ENCODE results near the gene SH3PXD2A. TPM values are rescaled to one million over a fixed set of nuclear protein-coding genes. Genes with fewer than 3 reads are reported as not detected.
A peak's percentile ranks its signal among the peaks of the same experiment; 100 is the strongest.
"Not testable (repeated sequence)": the region's sequence is repeated elsewhere in the genome, so short reads cannot be mapped to it uniquely, and the experiment has no call there.

SH3PXD2A gene
- total RNA-seq, 2 experiments from 2014 or later: 12.4 to 14.5 TPM

- ATAC-seq (no peak), DNase-seq (no peak)
- Mint-ChIP-seq H3K36me3 (no peaks in the 10 kb centered on the region), H3K27me3 (peaks cover 67% of the 10 kb centered on the region), H3K27ac (no peak overlapping the region), H3K4me3 (peak overlapping the region; percentile 64), H3K9me3 (ENCODE audit: low read depth) (no peaks in the 10 kb centered on the region), H3K4me1 (peaks cover 9% of the 10 kb centered on the region)
- CTCF ChIA-PET: interaction anchor here (1.0 to 8.9 kb wide), 8 partner anchors 14 to 141 kb away, joined by 3 to 144 read pairs (median 4); no protein-coding TSS in a partner anchor
Measured at GRCh38 chr10:103853428-103854264, 1.7 kb downstream of the SH3PXD2A start.

- CTCF ChIA-PET: interaction anchor here (1.1 to 8.9 kb wide), 6 partner anchors 10 to 140 kb away, joined by 3 to 144 read pairs (median 4); no protein-coding TSS in a partner anchor
Measured at GRCh38 chr10:103852856-103853255, 2.5 kb downstream of the SH3PXD2A start.

GRCh38 chr10:103852189-103852711, 3.1 kb downstream of the SH3PXD2A start:
- peaks cover 64% of the 10 kb centered on the region for H3K27me3 Mint-ChIP-seq
- H3K4me1 Mint-ChIP-seq: peaks cover 9% of the 10 kb centered on the region

More at GRCh38 chr10:103852856-103853255, 2.5 kb downstream of the SH3PXD2A start:
- H3K36me3 Mint-ChIP-seq: no peaks in the 10 kb centered on the region
- H3K27me3 Mint-ChIP-seq: peaks cover 69% of the 10 kb centered on the region
- no peak for ATAC-seq
- peaks cover 9% of the 10 kb centered on the region for H3K4me1 Mint-ChIP-seq
- H3K27ac Mint-ChIP-seq: no peak overlapping the region
- no peak for DNase-seq
- H3K4me3 Mint-ChIP-seq: no peak overlapping the region
- H3K9me3 Mint-ChIP-seq (ENCODE audit: low read depth): no peaks in the 10 kb centered on the region

GRCh38 chr10:103851261-103851660, 4.1 kb downstream of the SH3PXD2A start:
- Mint-ChIP-seq H3K27ac (no peak overlapping the region), H3K27me3 (peaks cover 54% of the 10 kb centered on the region), H3K36me3 (no peaks in the 10 kb centered on the region), H3K9me3 (ENCODE audit: low read depth) (no peaks in the 10 kb centered on the region), H3K4me3 (no peak overlapping the region), H3K4me1 (peaks cover 14% of the 10 kb centered on the region)
- DNase-seq (no peak), ATAC-seq (no peak)
- CTCF ChIA-PET: interaction anchor here (0.7 to 8.9 kb wide), 7 partner anchors 8 to 139 kb away, joined by 3 to 144 read pairs (median 3); no protein-coding TSS in a partner anchor

More at GRCh38 chr10:103852189-103852711, 3.1 kb downstream of the SH3PXD2A start:
- H3K9me3 Mint-ChIP-seq (ENCODE audit: low read depth): no peaks in the 10 kb centered on the region
- H3K27ac Mint-ChIP-seq: no peak overlapping the region
- no peaks in the 10 kb centered on the region for H3K36me3 Mint-ChIP-seq
- CTCF ChIA-PET: interaction anchor here (0.7 to 8.9 kb wide), 9 partner anchors 9 to 140 kb away, joined by 3 to 144 read pairs (median 3); no protein-coding TSS in a partner anchor
- no peak for ATAC-seq
- DNase-seq: no peak
- H3K4me3 Mint-ChIP-seq: no peak overlapping the region

- Mint-ChIP-seq H3K4me3 (no peak overlapping the region), H3K4me1 (peaks cover 21% of the 10 kb centered on the region), H3K9me3 (ENCODE audit: low read depth) (no peaks in the 10 kb centered on the region), H3K36me3 (no peaks in the 10 kb centered on the region), H3K27ac (no peak overlapping the region), H3K27me3 (peaks cover 49% of the 10 kb centered on the region)
- no peak for ATAC-seq
- no peak for DNase-seq
- CTCF ChIA-PET: interaction anchor here (1.0 to 8.9 kb wide), 2 partner anchors 49 to 138 kb away, joined by 3 to 144 read pairs; no protein-coding TSS in a partner anchor
Measured at GRCh38 chr10:103850572-103850895, 4.8 kb downstream of the SH3PXD2A start.

- Mint-ChIP-seq H3K4me3 (no peak overlapping the region), H3K4me1 (peaks cover 24% of the 10 kb centered on the region), H3K27me3 (peaks cover 49% of the 10 kb centered on the region), H3K9me3 (ENCODE audit: low read depth) (no peaks in the 10 kb centered on the region), H3K27ac (no peak overlapping the region), H3K36me3 (no peaks in the 10 kb centered on the region)
- DNase-seq (no peak), ATAC-seq (no peak)
- CTCF ChIA-PET: interaction anchor here (0.8 kb wide), 1 partner anchor 137 kb away, joined by 3 read pairs; no protein-coding TSS in a partner anchor
Measured at GRCh38 chr10:103849880-103850571, 5.3 kb downstream of the SH3PXD2A start.

- H3K27ac Mint-ChIP-seq: no peak overlapping the region
Measured at GRCh38 chr10:103849212-103849877, 6.0 kb downstream of the SH3PXD2A start.

GRCh38 chr10:103847909-103848468, 7.4 kb downstream of the SH3PXD2A start:
- Mint-ChIP-seq H3K27me3 (peaks cover 30% of the 10 kb centered on the region), H3K4me1 (peaks cover 19% of the 10 kb centered on the region), H3K9me3 (ENCODE audit: low read depth) (no peaks in the 10 kb centered on the region), H3K4me3 (no peak overlapping the region), H3K36me3 (no peaks in the 10 kb centered on the region), H3K27ac (no peak overlapping the region)
- DNase-seq (peak; percentile 52), ATAC-seq (peak; percentile 40)
- CTCF ChIA-PET: interaction anchor here (0.6 to 4.2 kb wide), 17 partner anchors 9 to 427 kb away, joined by 3 to 35 read pairs (median 3); partner anchors contain the start of genes SFR1 and SH3PXD2A

More at GRCh38 chr10:103849212-103849877, 6.0 kb downstream of the SH3PXD2A start:
- Mint-ChIP-seq H3K9me3 (ENCODE audit: low read depth) (no peaks in the 10 kb centered on the region), H3K4me1 (peaks cover 22% of the 10 kb centered on the region), H3K4me3 (no peak overlapping the region), H3K36me3 (no peaks in the 10 kb centered on the region), H3K27me3 (peaks cover 44% of the 10 kb centered on the region)
- DNase-seq (no peak), ATAC-seq (no peak)
- CTCF ChIA-PET: interaction anchor here (0.8 to 4.2 kb wide), 10 partner anchors 8 to 153 kb away, joined by 3 to 35 read pairs (median 3); partner anchors contain the start of gene SH3PXD2A

GRCh38 chr10:103847346-103847745, 8.0 kb downstream of the SH3PXD2A start:
- H3K9me3 Mint-ChIP-seq (ENCODE audit: low read depth): no peaks in the 10 kb centered on the region
- ATAC-seq (no peak), DNase-seq (no peak)
- no peaks in the 10 kb centered on the region for H3K36me3 Mint-ChIP-seq
- H3K4me3 Mint-ChIP-seq: no peak overlapping the region
- H3K27me3 Mint-ChIP-seq: peaks cover 24% of the 10 kb centered on the region
- no peak overlapping the region for H3K27ac Mint-ChIP-seq
- CTCF ChIA-PET: interaction anchor here (0.7 to 4.2 kb wide), 9 partner anchors 8 to 428 kb away, joined by 3 to 35 read pairs (median 4); partner anchors contain the start of genes SFR1 and SH3PXD2A
- H3K4me1 Mint-ChIP-seq: peaks cover 19% of the 10 kb centered on the region

GRCh38 chr10:103845972-103846371, 9.4 kb downstream of the SH3PXD2A start:
- CTCF ChIA-PET: interaction anchor here (1.3 to 4.2 kb wide), 4 partner anchors 11 to 134 kb away, joined by 3 to 35 read pairs (median 18); partner anchors contain the start of gene SH3PXD2A
- no peak overlapping the region for H3K4me3 Mint-ChIP-seq
- peak overlapping the region; percentile 53 for H3K27ac Mint-ChIP-seq
- H3K9me3 Mint-ChIP-seq (ENCODE audit: low read depth): no peaks in the 10 kb centered on the region
- ATAC-seq (peak; percentile 86), DNase-seq (peak; percentile 71)
- peaks cover 21% of the 10 kb centered on the region for H3K27me3 Mint-ChIP-seq
- no peaks in the 10 kb centered on the region for H3K36me3 Mint-ChIP-seq
- peaks cover 19% of the 10 kb centered on the region for H3K4me1 Mint-ChIP-seq

GRCh38 chr10:103845346-103845745, 10.0 kb downstream of the SH3PXD2A start:
- not testable (repeated sequence) for H3K9me3 Mint-ChIP-seq (ENCODE audit: low read depth); H3K36me3 Mint-ChIP-seq; DNase-seq; H3K4me3 Mint-ChIP-seq; ATAC-seq
- H3K4me1 Mint-ChIP-seq: peaks cover 19% of the 10 kb centered on the region
- peaks cover 17% of the 10 kb centered on the region for H3K27me3 Mint-ChIP-seq
- CTCF ChIA-PET: interaction anchor here (1.4 to 4.2 kb wide), 3 partner anchors 12 to 133 kb away, joined by 3 to 35 read pairs (median 33); partner anchors contain the start of gene SH3PXD2A
- H3K27ac Mint-ChIP-seq: peak overlapping the region; percentile 53

Measured in activated CD8-positive, alpha-beta memory T cell treated with anti-CD3 and anti-CD28 coated beads, Interleukin-2, amount 10 ng/mL, durations not matched to agents 7 days and 5 days (primary cell).